ENCODE results near the gene ELOA.
"Not testable (repeated sequence)": the region's sequence is repeated elsewhere in the genome, so short reads cannot be mapped to it uniquely, and the experiment has no call there.

Gene ELOA

DNA sequence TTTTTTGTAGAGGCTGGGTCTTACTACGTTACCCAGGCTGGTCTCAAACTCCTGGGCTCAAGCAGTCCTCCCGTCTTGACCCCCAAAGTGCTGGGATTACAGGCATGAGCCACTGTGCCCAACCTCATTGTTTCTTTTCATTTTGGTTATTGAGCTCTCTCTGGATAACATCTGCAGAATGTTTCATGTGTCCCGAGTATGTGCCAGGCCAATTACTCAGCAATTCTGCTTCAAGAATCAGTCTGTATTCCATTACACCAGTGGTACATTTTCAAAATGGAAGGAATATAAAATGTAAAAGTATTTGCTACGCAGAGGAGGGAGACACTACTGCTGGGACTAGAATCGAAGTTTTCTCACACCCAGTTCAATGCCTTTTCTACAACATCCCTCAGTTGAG lies 1.7 kb upstream of the ELOA start:
- no peak for DNase-seq

- peak; percentile 17 for DNase-seq
These were observed 493 bp upstream of the ELOA start for GRCh38 chr1:23742670-23743286.

- DNase-seq, result no peak
These were observed 2.2 kb downstream of the ELOA start for GRCh38 chr1:23745515-23745914.

DNA sequence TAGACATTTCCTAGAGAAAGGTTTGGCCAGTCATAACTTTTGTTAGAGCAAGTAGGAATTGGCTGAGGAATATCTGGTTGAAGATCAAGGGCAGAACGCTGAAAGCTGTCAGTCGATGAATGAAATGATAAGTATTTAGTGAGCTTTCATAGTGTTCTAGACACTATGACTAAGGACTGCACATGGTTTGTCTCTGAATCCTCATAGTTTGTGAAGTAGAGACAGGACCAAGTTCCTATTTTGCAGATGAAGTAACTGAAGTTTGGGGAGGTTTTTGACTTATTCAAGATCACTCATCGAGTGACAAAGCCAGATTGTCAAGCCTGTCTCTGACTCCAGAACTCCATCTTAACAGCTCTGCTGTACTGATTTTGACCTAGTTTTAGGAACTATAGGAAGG lies 4.7 kb downstream of the ELOA start:
- DNase-seq, result no peak

DNA sequence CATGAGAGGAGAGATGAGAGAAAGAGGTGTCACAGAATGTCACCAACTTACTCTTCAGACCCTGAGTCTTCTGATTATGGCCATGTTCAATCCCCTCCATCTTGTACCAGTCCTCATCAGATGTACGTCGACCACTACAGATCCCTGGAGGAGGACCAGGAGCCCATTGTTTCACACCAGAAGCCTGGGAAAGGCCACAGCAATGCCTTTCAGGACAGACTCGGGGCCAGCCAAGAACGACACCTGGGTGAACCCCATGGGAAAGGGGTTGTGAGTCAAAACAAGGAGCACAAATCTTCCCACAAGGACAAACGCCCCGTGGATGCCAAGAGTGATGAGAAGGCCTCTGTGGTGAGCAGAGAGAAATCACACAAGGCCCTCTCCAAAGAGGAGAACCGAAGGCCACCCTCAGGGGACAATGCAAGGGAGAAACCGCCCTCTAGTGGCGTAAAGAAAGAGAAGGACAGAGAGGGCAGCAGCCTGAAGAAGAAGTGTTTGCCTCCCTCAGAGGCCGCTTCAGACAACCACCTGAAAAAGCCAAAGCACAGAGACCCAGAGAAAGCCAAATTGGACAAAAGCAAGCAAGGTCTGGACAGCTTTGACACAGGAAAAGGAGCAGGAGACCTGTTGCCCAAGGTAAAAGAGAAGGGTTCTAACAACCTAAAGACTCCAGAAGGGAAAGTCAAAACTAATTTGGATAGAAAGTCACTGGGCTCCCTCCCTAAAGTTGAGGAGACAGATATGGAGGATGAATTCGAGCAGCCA lies 8.0 kb downstream of the ELOA start:
- peak; percentile 7 for DNase-seq

- DNase-seq, result no peak
These were observed 8.5 kb downstream of the ELOA start for GRCh38 chr1:23751815-23752200.

- no peak for DNase-seq
These were observed 9.6 kb downstream of the ELOA start for GRCh38 chr1:23752909-23753308.

DNA sequence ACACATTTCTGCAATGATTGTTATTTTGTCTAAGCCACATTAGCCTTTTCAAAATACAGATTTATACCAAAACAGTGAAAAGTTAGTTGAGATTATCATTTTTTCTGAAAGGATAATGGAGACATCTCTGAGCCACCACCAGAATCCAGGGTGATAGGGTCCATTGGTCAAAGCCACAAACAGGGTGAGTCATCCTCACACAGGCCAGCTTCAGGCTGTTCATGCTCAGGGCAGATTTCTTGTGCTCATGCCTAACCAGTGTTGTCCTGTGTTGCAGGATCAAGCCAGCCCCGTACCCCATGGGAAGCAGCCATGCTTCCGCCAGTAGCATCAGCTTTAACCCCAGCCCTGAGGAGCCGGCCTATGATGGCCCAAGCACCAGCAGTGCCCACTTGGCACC lies 13.4 kb downstream of the ELOA start:
- no peak for DNase-seq

GRCh38 chr1:23757812-23758211 lies 14.5 kb downstream of the ELOA start:
- DNase-seq, result no peak

- no peak for DNase-seq
These were observed 16.0 kb downstream of the ELOA start for GRCh38 chr1:23759277-23759676.

DNA sequence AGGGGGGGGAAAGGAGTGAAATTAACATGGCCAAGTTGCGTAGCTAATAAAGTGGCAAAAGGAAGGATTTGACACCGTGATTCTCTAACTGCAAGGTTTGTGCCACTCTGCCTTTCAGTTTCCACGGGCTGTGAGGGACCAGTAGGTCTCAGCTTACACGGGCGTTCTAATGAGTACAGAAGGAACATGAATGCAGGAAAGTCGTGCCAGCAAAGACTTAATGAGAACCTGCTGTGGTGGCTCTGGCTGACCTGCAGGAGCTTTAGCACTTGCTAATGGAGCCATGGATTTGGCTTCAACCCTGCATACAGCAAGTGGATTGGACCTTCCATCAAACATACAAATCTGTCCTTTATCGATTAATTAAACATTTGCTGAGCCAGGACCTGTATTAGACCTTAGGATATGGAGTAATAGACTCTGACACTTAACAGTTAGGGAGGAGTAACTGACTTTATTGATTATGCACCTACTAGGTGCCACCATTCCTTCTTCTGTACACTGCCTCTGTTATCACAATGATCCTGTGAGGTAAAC lies 19.8 kb downstream of the ELOA start:
- DNase-seq, result no peak

DNA sequence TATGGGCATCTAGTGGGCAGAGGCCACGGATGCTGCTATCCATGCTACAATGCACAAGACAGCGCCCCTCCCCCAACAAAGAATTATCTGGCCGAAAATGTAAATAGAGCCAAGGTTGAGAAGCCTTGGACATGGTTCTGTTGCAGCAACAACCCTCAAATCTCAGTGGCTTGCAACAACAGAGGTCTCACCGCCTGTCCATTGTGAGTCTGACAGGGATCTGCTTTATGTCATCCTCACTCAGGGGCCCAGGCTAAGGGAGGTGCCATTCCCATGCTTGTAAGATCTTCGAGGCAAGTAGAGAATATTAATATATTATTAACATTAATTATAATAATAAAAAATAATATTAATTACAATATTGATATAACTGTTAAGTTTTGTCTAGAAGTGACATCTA lies 25.5 kb downstream of the ELOA start:
- no peak for DNase-seq

- DNase-seq, result peak; percentile 90
These were observed 29.0 kb downstream of the ELOA start for GRCh38 chr1:23772049-23772853.

- DNase-seq, result no peak
These were observed 29.6 kb downstream of the ELOA start for GRCh38 chr1:23772854-23773242.

GRCh38 chr1:23774174-23774880 lies 31.1 kb downstream of the ELOA start:
- no peak for DNase-seq

- DNase-seq, result no peak
These were observed 32.9 kb downstream of the ELOA start for GRCh38 chr1:23776217-23776616.

- DNase-seq, result peak; percentile 63
These were observed 34.9 kb downstream of the ELOA start, which contains the start of gene PITHD1 for GRCh38 chr1:23777979-23778814. PITHD1 (plus strand) TSS chr1:23778418; CDS start chr1:23778516, 98 bp downstream.

DNA sequence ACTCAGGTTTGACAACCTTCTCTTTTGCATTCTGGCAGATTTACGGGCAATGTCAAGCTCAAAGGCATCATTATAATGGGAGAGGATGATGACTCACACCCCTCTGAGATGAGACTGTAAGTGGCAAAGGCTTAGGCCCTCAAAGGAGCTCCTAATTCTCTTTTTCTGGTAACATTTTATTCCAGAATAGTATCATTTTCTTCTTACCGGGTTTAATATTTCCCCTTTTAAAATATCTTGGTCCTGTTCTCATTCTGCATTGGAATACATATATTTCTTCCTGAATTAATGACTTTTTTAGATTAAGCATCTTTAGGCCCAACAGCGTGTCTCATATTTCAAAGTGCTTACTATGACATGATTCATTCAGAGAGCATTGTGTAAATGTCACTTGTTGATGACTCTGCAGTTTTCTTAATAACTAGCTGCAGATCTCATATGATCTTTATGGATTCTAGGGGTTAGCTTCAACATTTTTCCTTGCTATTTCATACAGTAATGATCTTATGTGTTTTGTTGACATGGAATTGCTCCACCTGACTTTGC lies 36.6 kb downstream of the ELOA start:
- DNase-seq, result no peak

- not testable (repeated sequence) for DNase-seq
These were observed 39.9 kb downstream of the ELOA start for GRCh38 chr1:23783141-23783540.

GRCh38 chr1:23784846-23785245 lies 41.6 kb downstream of the ELOA start:
- DNase-seq, result no peak

DNA sequence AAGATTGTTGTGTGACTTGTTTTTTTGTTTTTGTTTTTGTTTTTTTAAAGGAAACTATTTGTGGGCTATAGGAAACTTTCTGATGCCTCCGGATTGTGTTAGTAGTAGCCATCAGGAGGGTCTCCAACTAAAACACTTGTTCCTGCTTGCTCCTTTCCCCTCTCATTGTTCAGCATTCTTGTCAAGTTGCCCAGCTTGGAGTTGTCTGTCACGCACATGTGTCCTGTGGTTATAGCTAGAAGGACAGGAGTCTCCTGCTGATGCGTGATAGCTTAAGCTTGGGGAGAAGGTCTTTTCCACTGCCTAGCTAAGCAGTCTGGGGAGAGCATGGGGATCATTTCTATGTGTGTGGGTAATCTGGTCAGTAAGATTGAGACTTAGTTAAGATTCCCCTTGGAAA lies 44.4 kb downstream of the ELOA start:
- no peak for DNase-seq

- DNase-seq, result no peak
These were observed 45.4 kb downstream of the ELOA start for GRCh38 chr1:23788695-23789094.
